ENCODE measurements around the gene RIBC2. TPM values are rescaled to one million over a fixed set of nuclear protein-coding genes. Genes with fewer than 3 reads are reported as not detected.

The RIBC2 gene
- total and polyA plus RNA-seq, 4 donors = 0.25 to 1.5 TPM; not detected in 2

GRCh38 chr22:45475063-45475747 lies 61.7 kb downstream of the RIBC2 start:
- no peak overlapping the region for H3K9ac ChIP-seq (ENCODE audit: low read depth in 1 of 2, low read length in 2 of 2)
- WGBS = 75% methylated on average over 8 of the region's 8 CpGs
- no peak for DNase-seq (ENCODE audit: low spot score)
- no peaks in the 10 kb centered on the region for H3K4me1 ChIP-seq (ENCODE audit: control insufficient read depth in 4 of 4, insufficient read depth in 4 of 4, low read length in 3 of 4)
- no peaks in the 10 kb centered on the region for H3K9me3 ChIP-seq (ENCODE audit: control insufficient read depth in 4 of 4, low read length in 3 of 4)
- no peak overlapping the region for H3K27ac ChIP-seq (ENCODE audit: low read depth in 1 of 2, low read length in 2 of 2)
- H3K4me3 ChIP-seq (ENCODE audit: low read depth in 1 of 3, low read length in 3 of 3) = no peak overlapping the region
- peaks cover 0 to 2% (median 0%) of the 10 kb centered on the region in 4 donors for H3K27me3 ChIP-seq (ENCODE audit: control insufficient read depth in 4 of 4, insufficient read depth in 4 of 4, low read length in 3 of 4)
- H3K36me3 ChIP-seq (ENCODE audit: control insufficient read depth in 4 of 4, insufficient read depth in 3 of 4, low read depth in 1 of 4, low read length in 3 of 4) = no peaks in the 10 kb centered on the region
- TF ChIP-seq GABPA (IDR thresholded peaks at IDR 0.05 in 1 of 2, conservative IDR thresholded peaks at IDR 0.05 in 1 of 2) = no peak
- no peak for TF ChIP-seq MAX (IDR thresholded peaks at IDR 0.05)
- TF ChIP-seq TAF1 (conservative IDR thresholded peaks at IDR 0.05) = no peak
- TF ChIP-seq ATF3 (IDR thresholded peaks at IDR 0.05) = no peak
- no peak for TF ChIP-seq HNF4G (IDR thresholded peaks at IDR 0.05)
- TF ChIP-seq EGR1 (IDR thresholded peaks at IDR 0.05; ENCODE audit: low read depth in 2 of 2) = no peak
- TF ChIP-seq FOXA2 (IDR thresholded peaks at IDR 0.05) = no peak
- no peak for TF ChIP-seq FOXA1 (IDR thresholded peaks at IDR 0.05)
- TF ChIP-seq SP1 (IDR thresholded peaks at IDR 0.05) = no peak

GRCh38 chr22:45475851-45476514 lies 62.5 kb downstream of the RIBC2 start:
- peaks cover 0 to 2% (median 0%) of the 10 kb centered on the region in 4 donors for H3K27me3 ChIP-seq (ENCODE audit: control insufficient read depth in 4 of 4, insufficient read depth in 4 of 4, low read length in 3 of 4)
- no peaks in the 10 kb centered on the region for H3K36me3 ChIP-seq (ENCODE audit: control insufficient read depth in 4 of 4, insufficient read depth in 3 of 4, low read depth in 1 of 4, low read length in 3 of 4)
- H3K27ac ChIP-seq (ENCODE audit: low read depth in 1 of 2, low read length in 2 of 2) = no peak overlapping the region
- no peak for DNase-seq (ENCODE audit: low spot score)
- H3K4me1 ChIP-seq (ENCODE audit: control insufficient read depth in 4 of 4, insufficient read depth in 4 of 4, low read length in 3 of 4) = no peaks in the 10 kb centered on the region
- H3K9me3 ChIP-seq (ENCODE audit: control insufficient read depth in 4 of 4, low read length in 3 of 4) = no peaks in the 10 kb centered on the region
- 90% methylated on average over 15 of the region's 15 CpGs for WGBS
- H3K9ac ChIP-seq (ENCODE audit: low read depth in 1 of 2, low read length in 2 of 2) = no peak overlapping the region
- H3K4me3 ChIP-seq (ENCODE audit: low read depth in 1 of 3, low read length in 3 of 3) = no peak overlapping the region
- TF ChIP-seq RAD21 (IDR thresholded peaks at IDR 0.05) (no peak), SP1 (IDR thresholded peaks at IDR 0.05) (no peak), HNF4G (IDR thresholded peaks at IDR 0.05) (no peak), FOXA1 (IDR thresholded peaks at IDR 0.05) (no peak), CTCF (IDR thresholded peaks at IDR 0.05; ENCODE audit: low read depth, low read length, missing input control) (no peak), GABPA (IDR thresholded peaks at IDR 0.05 in 1 of 2, conservative IDR thresholded peaks at IDR 0.05 in 1 of 2) (no peak), YY1 (IDR thresholded peaks at IDR 0.05) (no peak), ZBTB33 (IDR thresholded peaks at IDR 0.05) (no peak), TAF1 (conservative IDR thresholded peaks at IDR 0.05) (no peak), FOXA2 (IDR thresholded peaks at IDR 0.05) (no peak), NR2F2 (IDR thresholded peaks at IDR 0.05) (no peak), RXRA (IDR thresholded peaks at IDR 0.05) (no peak), REST (IDR thresholded peaks at IDR 0.05) (no peak)
